Measurements from ENCODE around the gene VSIG1.

Gene VSIG1

DNA sequence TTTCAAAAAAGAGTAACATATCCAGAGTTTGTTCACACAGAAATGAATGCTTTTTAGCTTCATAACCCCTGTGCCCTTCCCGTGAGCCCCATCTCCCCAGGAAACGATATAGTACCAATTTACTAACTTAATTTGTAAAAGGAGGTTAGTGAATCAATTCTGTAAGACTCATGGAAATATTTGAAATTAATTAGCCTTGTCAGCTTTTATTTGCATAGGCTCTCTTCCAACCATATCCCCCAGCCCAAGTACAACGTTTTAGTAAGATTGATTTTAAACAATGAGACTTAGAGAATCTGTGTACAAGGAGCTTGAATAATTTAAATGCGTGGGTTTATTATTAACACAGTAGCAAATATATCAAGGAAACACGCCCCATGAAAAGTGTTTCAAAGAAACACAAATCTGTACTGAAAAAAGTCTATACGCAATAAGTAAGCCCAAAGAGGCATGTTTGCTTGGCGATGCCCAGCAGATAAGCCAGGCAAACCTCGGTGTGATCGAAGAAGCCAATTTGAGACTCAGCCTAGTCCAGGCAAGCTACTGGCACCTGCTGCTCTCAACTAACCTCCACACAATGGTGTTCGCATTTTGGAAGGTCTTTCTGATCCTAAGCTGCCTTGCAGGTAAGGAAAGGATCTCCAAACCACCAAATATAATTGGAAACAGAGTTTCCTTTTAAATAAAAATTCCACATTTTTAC is at the start of gene VSIG1:
TSS of gene VSIG1 (plus strand) at position 512 of the 703 bp plus-strand sequence. CDS start at position 578, 66 bp downstream.
- no peak for DNase-seq

GRCh38 chrX:107996124-107996523 is 48.7 kb upstream of the VSIG1 start:
- DNase-seq: no peak

DNA sequence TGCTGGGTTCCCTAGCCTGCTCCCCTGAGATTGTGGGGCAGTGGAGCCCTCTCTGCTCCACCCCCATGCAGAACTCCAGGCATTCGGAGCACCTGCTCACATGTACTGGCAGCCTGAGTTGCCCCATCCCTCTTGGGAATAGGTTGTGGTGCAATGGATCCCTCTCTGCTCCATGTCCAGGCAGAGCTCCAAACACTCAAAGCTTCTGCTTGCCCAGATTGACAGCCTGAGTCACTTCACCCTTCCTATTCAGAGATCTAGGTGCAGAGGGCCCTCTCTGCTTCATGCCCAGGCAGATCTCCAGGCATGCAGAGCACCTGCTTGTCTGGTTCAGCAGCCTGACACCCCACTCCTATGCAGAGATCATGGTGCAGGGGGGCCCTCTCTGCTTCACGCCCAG is 44.1 kb upstream of the VSIG1 start:
- no peak for DNase-seq

- no peak for DNase-seq
These were observed 43.5 kb upstream of the VSIG1 start for GRCh38 chrX:108001218-108001814.

- no peak for DNase-seq
These were observed 26.0 kb upstream of the VSIG1 start for GRCh38 chrX:108018656-108019381.

GRCh38 chrX:108019382-108019875 is 25.4 kb upstream of the VSIG1 start:
- DNase-seq: no peak

DNA sequence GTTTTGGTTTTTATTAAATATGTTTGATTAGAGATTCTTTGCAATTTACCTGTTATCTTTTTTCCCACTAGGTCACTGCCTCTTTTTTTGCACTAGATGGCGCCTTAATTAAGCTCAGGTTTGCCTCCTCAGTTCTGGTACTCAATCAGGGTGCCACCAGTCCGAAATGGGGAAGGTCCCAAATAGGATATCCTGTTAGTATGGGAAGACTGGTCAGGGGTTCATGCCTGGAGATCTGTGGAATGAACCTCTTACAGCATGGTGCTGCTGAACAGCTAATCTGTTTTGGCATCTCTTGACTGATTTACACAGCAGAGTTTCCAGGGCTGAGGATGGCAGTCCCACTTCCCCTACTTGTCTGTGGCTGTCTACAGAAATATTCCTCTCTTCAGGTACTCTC is 24.2 kb upstream of the VSIG1 start:
- no peak for DNase-seq

- DNase-seq: no peak
These were observed 22.3 kb upstream of the VSIG1 start for GRCh38 chrX:108022491-108023089.

DNA sequence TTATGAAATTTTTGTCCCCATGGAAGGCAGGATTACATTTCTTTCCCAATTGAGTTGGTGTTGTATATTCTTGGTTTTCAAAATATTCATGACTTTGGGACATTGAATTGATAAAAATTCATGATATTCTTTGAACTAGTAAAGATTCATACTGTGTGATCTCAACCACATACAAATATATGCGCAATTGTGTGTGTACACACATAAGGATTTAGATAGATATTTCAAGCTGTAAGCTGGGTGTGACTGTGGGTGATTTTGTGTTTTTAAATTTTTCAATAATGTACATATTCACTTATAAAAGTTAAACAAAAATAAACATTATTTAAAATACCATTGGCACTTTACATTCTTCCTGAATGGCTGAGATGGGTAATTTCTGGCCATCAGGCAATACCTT is 19.5 kb upstream of the VSIG1 start:
- DNase-seq: no peak

GRCh38 chrX:108025954-108026600 is 18.8 kb upstream of the VSIG1 start:
- no peak for DNase-seq

GRCh38 chrX:108028854-108029253 is 16.0 kb upstream of the VSIG1 start:
- no peak for DNase-seq

- DNase-seq: no peak
These were observed 14.7 kb upstream of the VSIG1 start for GRCh38 chrX:108029928-108030711.

DNA sequence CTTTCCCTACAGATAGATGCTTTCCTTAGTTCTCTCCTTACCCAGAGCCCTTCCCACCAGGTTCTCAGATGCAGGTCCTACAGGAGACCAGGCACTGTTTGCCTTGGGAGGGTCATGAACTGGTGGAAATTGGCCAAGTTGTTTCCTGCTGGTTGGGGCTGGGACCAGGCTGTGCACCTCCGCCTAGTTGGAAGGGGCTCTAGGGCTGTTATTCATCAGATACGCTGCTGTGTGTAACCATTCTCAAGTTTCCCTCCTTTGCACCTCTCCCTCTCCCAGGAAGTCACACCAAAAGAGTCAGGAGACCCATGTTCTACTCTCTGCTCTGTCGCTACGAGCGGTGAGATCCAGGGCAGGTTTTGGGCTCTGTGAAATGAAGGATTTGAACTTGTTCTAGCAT is 11.9 kb upstream of the VSIG1 start:
- DNase-seq: no peak

GRCh38 chrX:108033890-108034289 is 11.0 kb upstream of the VSIG1 start:
- DNase-seq: no peak

- no peak for DNase-seq
These were observed 10.1 kb upstream of the VSIG1 start for GRCh38 chrX:108034725-108035124.

GRCh38 chrX:108036298-108036973 is 8.4 kb upstream of the VSIG1 start:
- no peak for DNase-seq

DNA sequence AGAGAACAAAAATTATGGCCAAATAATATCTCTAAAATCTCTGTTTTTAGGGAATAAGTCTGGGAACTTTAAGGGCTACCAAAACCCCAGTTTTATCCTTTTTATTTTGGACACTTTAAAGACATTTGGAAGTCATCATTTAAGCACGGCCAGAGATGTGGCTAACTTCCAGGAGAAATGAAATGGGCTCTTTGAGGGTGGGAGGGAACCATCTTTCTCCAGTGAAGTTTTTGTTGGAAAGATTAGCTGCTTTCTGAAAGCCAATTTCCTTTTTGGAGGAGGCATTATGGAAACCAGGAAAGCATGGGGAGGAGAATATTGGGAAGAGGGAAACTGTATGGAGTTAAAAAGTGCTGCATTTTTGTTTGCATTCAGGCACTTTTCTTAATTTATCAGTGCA is 4.8 kb downstream of the VSIG1 start:
- DNase-seq: no peak

GRCh38 chrX:108053218-108053617 is 8.4 kb downstream of the VSIG1 start:
- no peak for DNase-seq

DNA sequence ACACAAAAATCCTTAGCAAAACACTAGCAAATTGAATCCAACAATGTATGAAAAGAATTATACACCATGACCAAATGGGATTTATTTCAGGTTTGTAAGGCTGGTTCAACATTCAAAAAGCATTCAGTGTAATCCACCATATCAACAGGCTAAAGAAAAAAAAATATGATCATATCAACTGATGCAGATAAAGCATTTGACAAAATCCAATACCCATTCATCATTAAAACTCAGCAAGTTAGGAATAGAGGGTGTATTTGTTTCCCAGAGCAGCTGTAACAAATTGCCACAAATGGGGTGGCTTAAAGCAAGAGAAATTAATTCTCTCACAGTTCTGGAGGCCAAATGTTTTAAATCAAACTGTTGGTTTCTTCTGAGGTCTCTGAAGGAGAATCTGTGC is 10.7 kb downstream of the VSIG1 start:
- no peak for DNase-seq

- no peak for DNase-seq
These were observed 14.9 kb downstream of the VSIG1 start for GRCh38 chrX:108059801-108060200.

DNA sequence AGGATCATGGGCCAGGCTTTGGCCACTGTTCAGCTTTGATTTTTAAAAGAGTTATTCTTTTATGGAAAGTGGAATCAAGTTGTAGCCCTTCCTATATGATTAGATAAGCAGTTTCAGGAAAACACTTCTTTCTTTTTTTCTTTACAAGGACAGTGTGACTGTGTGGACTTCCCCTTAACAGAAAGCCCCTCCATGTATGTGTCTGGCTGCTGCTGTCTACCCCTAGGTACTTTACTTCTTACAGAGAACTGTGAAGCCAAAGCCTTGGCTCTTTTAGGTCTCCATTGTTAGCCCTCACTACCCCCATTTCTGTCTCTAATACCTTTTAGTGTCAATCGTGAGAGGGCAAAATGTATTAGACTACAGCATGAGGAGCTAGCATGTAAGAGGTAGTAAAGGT is 19.1 kb downstream of the VSIG1 start:
- no peak for DNase-seq

DNA sequence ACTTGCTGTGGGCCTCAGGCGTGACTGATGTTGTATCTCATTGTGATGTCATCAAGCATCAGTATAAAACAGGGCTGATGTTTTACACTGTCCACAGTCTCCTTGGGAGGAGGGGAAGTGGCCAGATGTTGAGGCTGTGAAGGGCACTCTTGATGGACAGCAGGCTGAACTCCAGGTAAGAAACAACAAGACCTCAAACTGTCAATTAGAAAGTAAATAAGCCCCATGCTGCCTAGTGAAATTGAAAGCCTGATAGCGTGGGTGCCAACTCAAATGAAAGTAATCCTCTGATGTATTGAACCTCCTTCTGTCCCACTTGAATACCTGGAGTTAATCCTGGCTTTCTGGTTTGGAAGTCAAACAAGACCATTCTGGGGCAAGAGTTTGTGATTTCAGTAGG is 19.7 kb downstream of the VSIG1 start:
- no peak for DNase-seq
